GM12878 (cell line): ENCODE measurements around the gene FAM234B. TPM values are rescaled to one million over a fixed set of nuclear protein-coding genes. Genes with fewer than 3 reads are reported as not detected.

ENCODE experiments used
- ATAC-seq: fragments of 200-7000 bp; cut with Tn5 transposase; 3 replicates; pipeline ENCODE4 v1.9.1; 2020; ENCODE audit warnings: mild to moderate bottlenecking, moderate library complexity
- BruUV-seq: library from RNA; stranded (reverse); fragments of 400-500 nt; replicated peaks from 2 replicates; lab custom pipeline; 2021; lab: Mats Ljungman, UMichigan
- CTCF ChIA-PET: fragments of 300-600 bp; sonication (Branson Sonifier 250); formaldehyde crosslinking; extraction: SDS; loops from one replicate; lab custom pipeline; 2021; ENCODE audit warnings: inconsistent platforms; lab: Yijun Ruan, JAX
- POLR2A ChIA-PET: fragments of 350-600 bp; formaldehyde crosslinking; extraction: SDS; loops from one replicate; lab custom pipeline; 2021; ENCODE audit warnings: inconsistent platforms; lab: Charles Lee
- RAD21 ChIA-PET: fragments of 300-600 bp; sonication (Branson Sonifier 250); formaldehyde crosslinking; loops from one replicate; lab custom pipeline; 2023; ENCODE audit warnings: antibody characterized with exemption; ENCODE audit not compliant: unreplicated experiment; lab: Charles Lee
- SMC1A ChIA-PET: fragments of 300-600 bp; sonication (Branson Sonifier 250); formaldehyde crosslinking; loops from one replicate; lab custom pipeline; 2023; ENCODE audit not compliant: unreplicated experiment, uncharacterized antibody; lab: Charles Lee
- DNase-seq: peaks from one replicate; pipeline ENCODE4 v3.0.0-alpha.2; 2011; ENCODE audit warnings: low read depth, low spot score
- FAIRE-seq: peaks from 3 replicates; lab custom pipeline; 2011; peaks lifted over from hg19 to GRCh38; lab: Jason Lieb, UNC
- H2AFZ ChIP-seq: 2 replicates; pipeline ENCODE4 v1.6.0; 2011; ENCODE audit warnings: low read depth, low read length, control low read depth; ENCODE audit not compliant: control insufficient read depth
- H3K27ac ChIP-seq: 2 replicates; pipeline ENCODE4 v1.5.1; 2011; ENCODE audit warnings: control low read depth; ENCODE audit not compliant: control insufficient read depth, insufficient read depth
- H3K27me3 ChIP-seq, 2 experiments: replicated peaks in 1 of 2; 2 replicates each; pipeline versions ENCODE4 v1.6.0 to v1.6.1; 2011; ENCODE audit warnings: low read length in 1 of 2; ENCODE audit not compliant: control insufficient read depth in 2 of 2, insufficient read depth in 2 of 2
- H3K36me3 ChIP-seq, 2 experiments: 2 replicates each; pipeline ENCODE4 v1.5.1; 2011; ENCODE audit warnings: low read length in 1 of 2; ENCODE audit not compliant: control insufficient read depth in 2 of 2, insufficient read depth in 2 of 2
- H3K4me1 ChIP-seq: 2 replicates; pipeline ENCODE4 v1.6.1; 2011; ENCODE audit warnings: mild to moderate bottlenecking, low read length, moderate library complexity, mixed read lengths; ENCODE audit not compliant: control insufficient read depth, insufficient read depth
- H3K4me2 ChIP-seq: 2 replicates; pipeline ENCODE4 v1.6.0; 2011; ENCODE audit warnings: control low read depth; ENCODE audit not compliant: control insufficient read depth, insufficient read depth
- H3K4me3 ChIP-seq: fragments of 200-600 bp; sonication (generic); 2 replicates; pipeline ENCODE4 v1.5.1; 2016
- H3K79me2 ChIP-seq: 2 replicates; pipeline ENCODE4 v1.6.0; 2011; ENCODE audit warnings: low read length; ENCODE audit not compliant: control insufficient read depth, insufficient read depth
- H3K9ac ChIP-seq: 2 replicates; pipeline ENCODE4 v1.8.0; 2011; ENCODE audit warnings: low read length, control low read depth, mixed read lengths; ENCODE audit not compliant: control insufficient read depth, insufficient read depth
- H3K9me3 ChIP-seq: replicated peaks from 3 replicates; pipeline ENCODE4 v1.5.1; 2011; ENCODE audit warnings: mild to moderate bottlenecking, low read length; ENCODE audit not compliant: control insufficient read depth, insufficient read depth
- H4K20me1 ChIP-seq: 2 replicates; pipeline ENCODE4 v1.6.0; 2011; ENCODE audit not compliant: control insufficient read depth, insufficient read depth
- BRCA1 ChIP-seq: IDR thresholded peaks from 2 replicates; pipeline ENCODE4 v1.6.1; 2011; ENCODE audit warnings: low read depth, low read length, improper control_type of control experiment
- MLLT1 ChIP-seq: fragments of 450-650 bp; IDR thresholded peaks from 2 replicates; pipeline ENCODE4 v1.6.1; 2016; ENCODE audit warnings: mild to moderate bottlenecking
- NFIC ChIP-seq: IDR thresholded peaks from 2 replicates; pipeline ENCODE4 v1.6.1; 2012; ENCODE audit warnings: low read depth, mild to moderate bottlenecking, inconsistent platforms, low read length, moderate library complexity
- POLR2AphosphoS2 ChIP-seq: IDR thresholded peaks from 2 replicates; pipeline ENCODE4 v1.6.1; 2011; ENCODE audit warnings: low read depth, mild to moderate bottlenecking, low read length, improper control_type of control experiment, moderate library complexity
- RUNX3 ChIP-seq: IDR thresholded peaks from 2 replicates; pipeline ENCODE4 v1.6.1; 2012; ENCODE audit warnings: low read length, inconsistent platforms
- SMAD1 ChIP-seq: fragments of 450-650 bp; IDR thresholded peaks from 2 replicates; pipeline ENCODE4 v1.6.1; 2018; ENCODE audit warnings: mild to moderate bottlenecking, low read depth; ENCODE audit not compliant: partially characterized antibody
- SREBF2 ChIP-seq: IDR thresholded peaks from 2 replicates; pipeline ENCODE4 v1.6.1; 2012; ENCODE audit warnings: mild to moderate bottlenecking, low read length
- ZBTB40 ChIP-seq: fragments of 450-650 bp; IDR thresholded peaks from 2 replicates; pipeline ENCODE4 v1.6.1; 2016; ENCODE audit warnings: mild to moderate bottlenecking, moderate library complexity, borderline replicate concordance
- WGBS: methylation state at CpG from one replicate; pipeline ENCODE4 v1.1.6; 2016; ENCODE audit warnings: low lambda C conversion rate; ENCODE audit not compliant: insufficient replicate concordance, insufficient coverage; ENCODE audit errors: missing lambda C conversion rate; 5-methylcytosine and 5-hydroxymethylcytosine counted together
- in situ Hi-C: fragments of 300-500 bp; cut with MboI; formaldehyde crosslinking; loops from 9 replicates; pipeline ENCODE4 v1.14.3; 2018; ENCODE audit warnings: mixed read lengths
- intact Hi-C: fragments of 100-400 bp; cut with micrococcal nuclease; formaldehyde crosslinking; loops from one replicate; pipeline ENCODE4 v1.14.2; 2022; ENCODE audit not compliant: unreplicated experiment
- polyA plus RNA-seq, 11 experiments: library from polyadenylated mRNA; depleted of rRNA in 4 of 11; unstranded in 6 of 11; stranded (reverse) in 5 of 11; fragments of >200 nt; fragmentation: Nextera tagmentation in 4 of 11; fragmentation: Illumina TruSeq in 1 of 11; extraction: Ambion mirVana in 4 of 11; extraction: Trizol in 1 of 11; gene quantifications; 1 replicate in 1 of 11; 2 replicates in 10 of 11; pipeline versions ENCODE4 v1.2.1 to v1.2.3, GENCODE V29; 2011 to 2016; ENCODE audit warnings: inconsistent platforms in 2 of 11, missing spikeins in 2 of 11, low read depth in 1 of 11
- total RNA-seq, 4 experiments: library from RNA; depleted of rRNA in 3 of 4; stranded (reverse); fragments of >200 nt in 3 of 4; fragmentation: Illumina TruSeq in 1 of 4; extraction: Trizol in 1 of 4; gene quantifications; 2 replicates each; pipeline versions ENCODE4 v1.2.1 to v1.2.3, GENCODE V29; 2013 to 2021
- TF ChIP-seq, protein P1 (sequence below), 3 experiments: IDR thresholded peaks in 2 of 3; conservative IDR thresholded peaks in 1 of 3; 2 replicates each; pipeline ENCODE4 v1.5.1; 2011; ENCODE audit warnings: low read depth in 3 of 3, low read length in 3 of 3, mild to moderate bottlenecking in 3 of 3, control low read depth in 2 of 3, moderate library complexity in 2 of 3, inconsistent platforms in 1 of 3, mixed read lengths in 1 of 3; ENCODE audit not compliant: control insufficient read depth in 2 of 3, insufficient read depth in 1 of 3; ENCODE audit errors: extremely low read depth in 1 of 3
- TF ChIP-seq, protein P2 (sequence below): fragments of 450-650 bp; IDR thresholded peaks from 2 replicates; pipeline ENCODE4 v1.6.1; 2017; ENCODE audit warnings: mild to moderate bottlenecking, moderate library complexity
- TF ChIP-seq, protein P3 (sequence below): fragments of 450-650 bp; IDR thresholded peaks from 2 replicates; pipeline ENCODE4 v1.6.1; 2017; ENCODE audit warnings: borderline replicate concordance

The FAM234B gene
- total and polyA plus RNA-seq, 10 of the 15 experiments (the other 5 are each of a cell fraction or from before 2014, with no cell fraction given), result 0.09 to 2.8 (median 0.18) TPM

DNA sequence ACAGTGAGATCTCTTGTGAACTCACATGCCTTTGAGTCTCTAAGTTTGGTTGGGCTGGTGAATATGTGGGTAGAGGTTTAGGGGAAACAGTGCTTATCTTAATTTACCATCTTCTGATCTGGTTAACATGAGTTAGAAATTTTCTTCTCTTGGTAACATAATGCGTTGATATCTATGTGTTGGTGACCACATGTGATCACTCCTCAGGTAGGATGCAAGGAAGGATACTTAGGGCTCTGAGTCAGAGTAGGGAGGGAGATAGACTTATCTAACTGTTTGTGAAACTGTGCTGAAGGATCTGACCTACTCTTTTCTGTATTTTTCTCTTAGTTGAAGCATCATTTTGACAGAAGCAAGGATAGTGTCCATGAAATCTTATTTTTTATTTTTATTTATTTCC is 23.1 kb downstream of the FAM234B start:
- Histone ChIP-seq H2AFZ (no peak overlapping the region), H3K9ac (no peak overlapping the region), H3K27me3 (0 out of 4 replicates have a peak, but pooled peaks cover 0 to 3% of the 10 kb centered on the region in 2 experiments), H3K4me2 (no peak overlapping the region), H4K20me1 (no peaks in the 10 kb centered on the region), H3K79me2 (no peaks in the 10 kb centered on the region), H3K9me3 (no peaks in the 10 kb centered on the region), H3K4me3 (no peak overlapping the region), H3K27ac (no peak overlapping the region), H3K4me1 (no peaks in the 10 kb centered on the region), H3K36me3 (no peaks in the 10 kb centered on the region)
- no TSS peak for BruUV-seq
- FAIRE-seq (no peak), DNase-seq (no peak), ATAC-seq (no peak)
- ChIA-PET POLR2A (no interaction called here), RAD21 (no interaction called here), CTCF (no interaction called here), SMC1A (no interaction called here)
- intact Hi-C loops, result no loop called here
- 62% methylated on average over 1 of the region's 1 CpG for WGBS
- in situ Hi-C loops, result no loop called here
- TF ChIP-seq, protein P1, sequence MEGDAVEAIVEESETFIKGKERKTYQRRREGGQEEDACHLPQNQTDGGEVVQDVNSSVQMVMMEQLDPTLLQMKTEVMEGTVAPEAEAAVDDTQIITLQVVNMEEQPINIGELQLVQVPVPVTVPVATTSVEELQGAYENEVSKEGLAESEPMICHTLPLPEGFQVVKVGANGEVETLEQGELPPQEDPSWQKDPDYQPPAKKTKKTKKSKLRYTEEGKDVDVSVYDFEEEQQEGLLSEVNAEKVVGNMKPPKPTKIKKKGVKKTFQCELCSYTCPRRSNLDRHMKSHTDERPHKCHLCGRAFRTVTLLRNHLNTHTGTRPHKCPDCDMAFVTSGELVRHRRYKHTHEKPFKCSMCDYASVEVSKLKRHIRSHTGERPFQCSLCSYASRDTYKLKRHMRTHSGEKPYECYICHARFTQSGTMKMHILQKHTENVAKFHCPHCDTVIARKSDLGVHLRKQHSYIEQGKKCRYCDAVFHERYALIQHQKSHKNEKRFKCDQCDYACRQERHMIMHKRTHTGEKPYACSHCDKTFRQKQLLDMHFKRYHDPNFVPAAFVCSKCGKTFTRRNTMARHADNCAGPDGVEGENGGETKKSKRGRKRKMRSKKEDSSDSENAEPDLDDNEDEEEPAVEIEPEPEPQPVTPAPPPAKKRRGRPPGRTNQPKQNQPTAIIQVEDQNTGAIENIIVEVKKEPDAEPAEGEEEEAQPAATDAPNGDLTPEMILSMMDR (IDR thresholded peaks at IDR 0.05 in 2 of 3, conservative IDR thresholded peaks at IDR 0.05 in 1 of 3; ENCODE audit: control insufficient read depth in 2 of 3, extremely low read depth in 1 of 3, insufficient read depth in 1 of 3, low read depth in 3 of 3, low read length in 3 of 3), result no peak
- no peak for TF ChIP-seq ZBTB40
- no peak for TF ChIP-seq SMAD1
- TF ChIP-seq POLR2AphosphoS2, result no peak
- TF ChIP-seq, protein P2, sequence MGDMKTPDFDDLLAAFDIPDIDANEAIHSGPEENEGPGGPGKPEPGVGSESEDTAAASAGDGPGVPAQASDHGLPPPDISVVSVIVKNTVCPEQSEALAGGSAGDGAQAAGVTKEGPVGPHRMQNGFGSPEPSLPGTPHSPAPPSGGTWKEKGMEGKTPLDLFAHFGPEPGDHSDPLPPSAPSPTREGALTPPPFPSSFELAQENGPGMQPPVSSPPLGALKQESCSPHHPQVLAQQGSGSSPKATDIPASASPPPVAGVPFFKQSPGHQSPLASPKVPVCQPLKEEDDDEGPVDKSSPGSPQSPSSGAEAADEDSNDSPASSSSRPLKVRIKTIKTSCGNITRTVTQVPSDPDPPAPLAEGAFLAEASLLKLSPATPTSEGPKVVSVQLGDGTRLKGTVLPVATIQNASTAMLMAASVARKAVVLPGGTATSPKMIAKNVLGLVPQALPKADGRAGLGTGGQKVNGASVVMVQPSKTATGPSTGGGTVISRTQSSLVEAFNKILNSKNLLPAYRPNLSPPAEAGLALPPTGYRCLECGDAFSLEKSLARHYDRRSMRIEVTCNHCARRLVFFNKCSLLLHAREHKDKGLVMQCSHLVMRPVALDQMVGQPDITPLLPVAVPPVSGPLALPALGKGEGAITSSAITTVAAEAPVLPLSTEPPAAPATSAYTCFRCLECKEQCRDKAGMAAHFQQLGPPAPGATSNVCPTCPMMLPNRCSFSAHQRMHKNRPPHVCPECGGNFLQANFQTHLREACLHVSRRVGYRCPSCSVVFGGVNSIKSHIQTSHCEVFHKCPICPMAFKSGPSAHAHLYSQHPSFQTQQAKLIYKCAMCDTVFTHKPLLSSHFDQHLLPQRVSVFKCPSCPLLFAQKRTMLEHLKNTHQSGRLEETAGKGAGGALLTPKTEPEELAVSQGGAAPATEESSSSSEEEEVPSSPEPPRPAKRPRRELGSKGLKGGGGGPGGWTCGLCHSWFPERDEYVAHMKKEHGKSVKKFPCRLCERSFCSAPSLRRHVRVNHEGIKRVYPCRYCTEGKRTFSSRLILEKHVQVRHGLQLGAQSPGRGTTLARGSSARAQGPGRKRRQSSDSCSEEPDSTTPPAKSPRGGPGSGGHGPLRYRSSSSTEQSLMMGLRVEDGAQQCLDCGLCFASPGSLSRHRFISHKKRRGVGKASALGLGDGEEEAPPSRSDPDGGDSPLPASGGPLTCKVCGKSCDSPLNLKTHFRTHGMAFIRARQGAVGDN, result no peak
- TF ChIP-seq BRCA1, result no peak
- no peak for TF ChIP-seq RUNX3
- no peak for TF ChIP-seq MLLT1
- no peak for TF ChIP-seq SREBF2
- TF ChIP-seq, protein P3, sequence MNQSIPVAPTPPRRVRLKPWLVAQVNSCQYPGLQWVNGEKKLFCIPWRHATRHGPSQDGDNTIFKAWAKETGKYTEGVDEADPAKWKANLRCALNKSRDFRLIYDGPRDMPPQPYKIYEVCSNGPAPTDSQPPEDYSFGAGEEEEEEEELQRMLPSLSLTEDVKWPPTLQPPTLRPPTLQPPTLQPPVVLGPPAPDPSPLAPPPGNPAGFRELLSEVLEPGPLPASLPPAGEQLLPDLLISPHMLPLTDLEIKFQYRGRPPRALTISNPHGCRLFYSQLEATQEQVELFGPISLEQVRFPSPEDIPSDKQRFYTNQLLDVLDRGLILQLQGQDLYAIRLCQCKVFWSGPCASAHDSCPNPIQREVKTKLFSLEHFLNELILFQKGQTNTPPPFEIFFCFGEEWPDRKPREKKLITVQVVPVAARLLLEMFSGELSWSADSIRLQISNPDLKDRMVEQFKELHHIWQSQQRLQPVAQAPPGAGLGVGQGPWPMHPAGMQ, result no peak
- no peak for TF ChIP-seq NFIC
